T-cell (primary cell): ENCODE results near the gene QSOX1. TPM values are rescaled to one million over a fixed set of nuclear protein-coding genes. Genes with fewer than 3 reads are reported as not detected.

Experiments used
- ATAC-seq, 4 experiments: fragments of 200-7000 bp in 3 of 4; fragments of 150-1000 bp in 1 of 4; cut with Tn5 transposase; replicated peaks in 1 of 4; 1 replicate in 3 of 4; 2 replicates in 1 of 4; pipeline ENCODE4 v1.10.0; 2021; ENCODE audit warnings: moderate library complexity in 3 of 4, mild to moderate bottlenecking in 2 of 4, moderate number of reproducible peaks in 1 of 4
- CTCF ChIA-PET, 2 donors: fragments of 300-600 bp; sonication (Branson Sonifier 250); formaldehyde crosslinking; loops; one replicate each; lab custom pipeline; 2022; ENCODE audit warnings: antibody characterized with exemption in 2 of 2; lab: Charles Lee
- POLR2A ChIA-PET, 2 donors: fragments of 300-600 bp; sonication (Branson Sonifier 250); formaldehyde crosslinking; loops; one replicate each; lab custom pipeline; 2022; ENCODE audit warnings: antibody characterized with exemption in 2 of 2; lab: Charles Lee
- DNase-seq, 35 experiments: peaks; one replicate each; pipeline versions ENCODE4 v3.0.0 to v3.0.0-alpha.2; 2013 to 2023
- H3K27ac ChIP-seq: one replicate; pipeline ENCODE4 v1.5.1; 2013; ENCODE audit warnings: low read length
- H3K27me3 ChIP-seq, 2 experiments: replicated peaks in 1 of 2; 1 replicate in 1 of 2; 2 replicates in 1 of 2; pipeline versions ENCODE4 v1.6.1 to v1.7.0; 2013; ENCODE audit warnings: low read length in 1 of 2, mixed read lengths in 1 of 2; ENCODE audit not compliant: control insufficient read depth in 2 of 2, insufficient read depth in 2 of 2; ENCODE audit errors: extremely low read depth in 1 of 2
- H3K36me3 ChIP-seq, 2 donors: 1 replicate in 1 of 2; 2 replicates in 1 of 2; pipeline versions ENCODE4 v1.6.1 to v1.7.0; 2013; ENCODE audit warnings: low read length in 1 of 2; ENCODE audit not compliant: control insufficient read depth in 2 of 2, insufficient read depth in 1 of 2; ENCODE audit errors: extremely low read depth in 1 of 2
- H3K4me1 ChIP-seq, 2 experiments: 1 replicate in 1 of 2; 2 replicates in 1 of 2; pipeline versions ENCODE4 v1.6.1 to v1.7.0; 2013; ENCODE audit warnings: low read length in 2 of 2, mixed read lengths in 1 of 2; ENCODE audit not compliant: insufficient read depth in 2 of 2, control insufficient read depth in 1 of 2; ENCODE audit errors: extremely low read depth in 1 of 2
- H3K4me3 ChIP-seq, 2 donors: 1 replicate in 1 of 2; 2 replicates in 1 of 2; pipeline versions ENCODE4 v1.5.1 to v1.7.0; 2013; ENCODE audit warnings: mild to moderate bottlenecking in 2 of 2, low read length in 1 of 2, moderate library complexity in 1 of 2; ENCODE audit not compliant: control insufficient read depth in 1 of 2; ENCODE audit errors: extremely low read depth in 1 of 2
- H3K9me3 ChIP-seq: 2 replicates; pipeline ENCODE4 v1.7.0; 2013
- H3K27ac Mint-ChIP-seq, 2 donors: one replicate each; pipeline ENCODE4 v1.8.0; 2020 to 2021; ENCODE audit warnings: mild to moderate bottlenecking in 2 of 2, mixed read lengths in 2 of 2
- H3K27me3 Mint-ChIP-seq, 2 donors: one replicate each; pipeline ENCODE4 v1.8.0; 2021 to 2022; ENCODE audit warnings: mixed read lengths in 2 of 2
- H3K36me3 Mint-ChIP-seq: one replicate; pipeline ENCODE4 v1.8.0; 2021; ENCODE audit warnings: mixed read lengths
- H3K4me1 Mint-ChIP-seq, 3 donors: one replicate each; pipeline ENCODE4 v1.8.0; 2020 to 2022; ENCODE audit warnings: mixed read lengths in 3 of 3, mild to moderate bottlenecking in 1 of 3
- H3K4me3 Mint-ChIP-seq, 3 donors: one replicate each; pipeline ENCODE4 v1.8.0; 2020 to 2022; ENCODE audit warnings: mild to moderate bottlenecking in 3 of 3, mixed read lengths in 3 of 3, moderate library complexity in 3 of 3
- H3K9me3 Mint-ChIP-seq, 3 donors: one replicate each; pipeline ENCODE4 v1.8.0; 2020 to 2022; ENCODE audit warnings: mixed read lengths in 3 of 3
- WGBS: methylation state at CpG from one replicate; pipeline ENCODE4 v1.1.5; 2013; ENCODE audit warnings: missing lambda C conversion rate; ENCODE audit not compliant: insufficient coverage; 5-methylcytosine and 5-hydroxymethylcytosine counted together
- total RNA-seq, 35 experiments: library from RNA in 6 of 35; stranded (reverse) in 6 of 35; fragments of 120-200 nt in 1 of 35; gene quantifications; one replicate each; pipeline versions ENCODE4 v1.2.1 to v1.2.4 and lab custom pipeline; 2013 to 2026

The QSOX1 gene
- total RNA-seq, 5 donors from 2014 or later (not counting 1 experiment from before 2014, with no cell fraction given): 19.7 to 32.5 (median 28.2) TPM

DNA sequence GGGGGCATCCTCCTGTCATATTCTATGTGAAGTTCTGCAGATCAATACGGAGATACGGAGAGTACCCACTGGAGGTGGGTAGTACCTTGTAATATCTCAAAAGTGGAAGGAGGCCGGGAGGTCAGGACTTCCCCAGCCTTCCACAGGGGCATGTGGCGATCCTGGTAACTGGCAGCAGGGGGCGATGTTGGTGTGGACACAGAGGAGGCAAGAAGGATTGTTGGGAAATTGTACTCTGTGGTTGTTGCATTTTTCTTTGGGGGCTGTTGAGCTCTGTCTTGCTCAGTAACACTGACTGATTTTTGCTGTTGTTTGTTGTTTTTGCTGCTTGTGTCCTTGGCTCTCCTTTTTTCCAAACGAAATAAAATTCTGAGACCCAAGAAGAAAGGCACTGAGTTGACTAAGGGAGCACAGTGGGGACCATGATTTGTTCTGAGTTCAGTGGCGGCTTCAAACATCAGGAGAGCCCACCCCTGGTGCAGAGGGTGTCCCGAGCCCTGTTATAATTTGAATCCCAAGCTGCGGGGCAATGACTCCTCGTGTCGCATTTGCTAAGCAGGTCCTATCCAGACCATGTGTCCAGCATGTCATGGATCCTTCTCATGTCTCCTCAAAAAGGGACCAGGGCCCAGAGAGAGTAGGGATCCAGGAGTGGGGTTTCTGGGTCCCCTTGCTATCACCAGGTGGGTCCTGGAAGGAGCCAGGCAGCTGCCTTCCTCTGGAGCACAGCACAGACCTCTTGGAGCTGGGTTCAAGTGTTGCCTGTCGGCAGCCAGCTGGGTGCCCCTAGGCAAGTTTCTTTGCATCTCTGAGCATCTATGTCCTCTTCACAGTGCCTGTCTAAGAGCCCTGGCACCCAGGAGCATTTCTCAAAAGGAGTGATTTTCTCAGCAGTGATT, 98.2 kb downstream of the QSOX1 start:
- no peak overlapping the region for H3K4me3 ChIP-seq

More for the DNA sequence above, 98.2 kb downstream of the QSOX1 start:
- Histone ChIP-seq H3K27ac (no peak overlapping the region), H3K36me3 (no peaks in the 10 kb centered on the region), H3K27me3 (peaks cover 0 to 90% of the 10 kb centered on the region in 2 experiments), H3K9me3 (no peaks in the 10 kb centered on the region), H3K4me1 (no peaks in the 10 kb centered on the region)
- peaks cover 2 to 4% (median 3%) of the 10 kb centered on the region in 3 donors for H3K4me1 Mint-ChIP-seq
- H3K27ac Mint-ChIP-seq: no peak overlapping the region
- ATAC-seq (peak; percentile 50 to 69 (median 52)), DNase-seq (peak in 33 of 35 experiments; percentile 23 to 70 (median 50))
- H3K27me3 Mint-ChIP-seq: peaks cover 54 to 73% of the 10 kb centered on the region in 2 donors
- no peak overlapping the region for H3K4me3 Mint-ChIP-seq
- H3K36me3 Mint-ChIP-seq: no peaks in the 10 kb centered on the region
- ChIA-PET POLR2A (no interaction called here), CTCF (interaction anchor here (0.6 to 2.1 kb wide), 12 partner anchors 9 to 230 kb away, joined by 3 to 16 read pairs (median 5); no protein-coding TSS in a partner anchor)
- H3K9me3 Mint-ChIP-seq: no peaks in the 10 kb centered on the region
- 58% methylated on average over 9 of the region's 12 CpGs for WGBS

Other genes starting within 250 kb of the QSOX1 start
- gene CEP350, start 200.1 kb upstream of the QSOX1 start, total RNA-seq: 10 to 100 TPM; 62.1 to 81.3 (median 72.3) TPM
- gene LHX4, start 75.4 kb downstream of the QSOX1 start, total RNA-seq: under 1 TPM in 2 of 5 donors, not detected in 3; 0.03 TPM